Neural progenitor cell (in vitro differentiated cells): ENCODE results near the gene BCL7B.

ENCODE experiments used
- CTCF ChIP-seq: fragments of 200-600 bp; sonication (generic); IDR thresholded peaks from 2 replicates; pipeline ENCODE4 v1.5.1; 2017; ENCODE audit warnings: antibody characterized with exemption, mild to moderate bottlenecking
- EZH2 ChIP-seq: fragments of 200-600 bp; sonication (generic); IDR thresholded peaks from 2 replicates; pipeline ENCODE4 v1.6.1; 2017; ENCODE audit warnings: antibody characterized with exemption, mild to moderate bottlenecking, moderate library complexity
- EZH2phosphoT487 ChIP-seq: fragments of 200-600 bp; sonication (generic); IDR thresholded peaks from 2 replicates; pipeline ENCODE4 v1.6.1; 2017; ENCODE audit warnings: antibody characterized with exemption

DNA sequence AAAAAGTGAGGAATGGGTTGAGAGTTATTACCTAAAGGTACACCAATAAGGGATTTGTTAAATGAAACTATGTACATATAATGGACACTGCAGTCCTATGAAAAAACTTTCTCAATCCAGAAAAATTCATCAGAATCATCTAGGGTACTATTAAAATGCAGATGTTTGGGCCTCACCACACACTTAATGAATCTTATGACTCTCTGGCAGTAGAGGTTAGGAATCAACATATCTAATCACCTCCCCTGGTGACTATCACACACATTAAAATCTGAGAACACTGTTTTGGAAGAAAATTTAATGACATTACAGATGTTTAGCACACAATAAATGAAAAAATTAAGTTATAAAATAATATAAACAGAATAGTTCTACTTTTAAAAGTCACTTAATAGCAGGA, 67.5 kb downstream of the BCL7B start:
- TF ChIP-seq EZH2 (no peak), CTCF (no peak), EZH2phosphoT487 (no peak)
